Adrenal gland (tissue), 12 donors: ENCODE results near the gene FNDC11. TPM values are rescaled to one million over a fixed set of nuclear protein-coding genes. Genes with fewer than 3 reads are reported as not detected.
"Not testable (repeated sequence)": the region's sequence is repeated elsewhere in the genome, so short reads cannot be mapped to it uniquely, and the experiment has no call there.

Experiments
- DNase-seq, 7 donors: peaks; one replicate each; pipeline ENCODE4 v3.0.0-alpha.2; 2019 to 2020
- H3K27ac ChIP-seq, 5 donors: fragments of 200-600 bp; sonication (generic) in 4 of 5; 1 replicate in 3 of 5; 2 replicates in 2 of 5; pipeline versions ENCODE4 v1.5.1 to v1.8.0; 2016 to 2020; ENCODE audit warnings: mild to moderate bottlenecking in 1 of 5
- H3K27me3 ChIP-seq: fragments of 200-600 bp; 2 replicates; pipeline ENCODE4 v1.8.0; 2021
- H3K36me3 ChIP-seq, 2 donors: fragments of 200-600 bp; replicated peaks in 1 of 2; 1 replicate in 1 of 2; 2 replicates in 1 of 2; pipeline versions ENCODE4 v1.5.1 to v1.8.0; 2018 to 2022
- H3K4me1 ChIP-seq, 2 donors: fragments of 200-600 bp; replicated peaks in 1 of 2; 1 replicate in 1 of 2; 2 replicates in 1 of 2; pipeline versions ENCODE4 v1.5.1 to v1.8.0; 2018 to 2021
- H3K4me3 ChIP-seq, 4 donors: fragments of 200-600 bp; sonication (generic) in 3 of 4; one replicate each; pipeline ENCODE4 v1.5.1; 2016 to 2018
- H3K9me3 ChIP-seq, 3 donors: fragments of 200-600 bp; sonication (generic) in 1 of 3; replicated peaks in 1 of 3; 1 replicate in 2 of 3; 2 replicates in 1 of 3; pipeline versions ENCODE4 v1.5.1 to v1.8.0; 2016 to 2021
- CTCF ChIP-seq, 6 experiments: fragments of 450-650 bp in 4 of 6; fragments of 200-600 bp in 2 of 6; sonication (generic) in 1 of 6; IDR thresholded peaks; 1 replicate in 5 of 6; 2 replicates in 1 of 6; pipeline versions ENCODE4 v1.5.1 to v1.8.0; 2016 to 2021; ENCODE audit warnings: antibody characterized with exemption in 6 of 6, mild to moderate bottlenecking in 2 of 6, moderate library complexity in 1 of 6
- POLR2A ChIP-seq, 2 donors: fragments of 450-650 bp; IDR thresholded peaks; one replicate each; pipeline ENCODE4 v1.6.1; 2017; ENCODE audit warnings: antibody characterized with exemption in 2 of 2, mild to moderate bottlenecking in 2 of 2, moderate library complexity in 1 of 2
- WGBS, 4 donors: extraction: QIAGEN DNeasy Blood & Tissue Kit in 2 of 4; methylation state at CpG; one replicate each; pipeline versions ENCODE4 v1.1.5 to v1.1.7; 2013 to 2017; 5-methylcytosine and 5-hydroxymethylcytosine counted together
- intact Hi-C, 2 donors: fragments of 100-400 bp; cut with DNase I; formaldehyde crosslinking; loops; one replicate each; pipeline versions ENCODE4 v1.14.1 to v1.15.0; 2022 to 2023
- polyA plus RNA-seq, 3 donors: library from polyadenylated mRNA; stranded (reverse); fragments of 200-250 nt in 2 of 3; fragments of 350-450 nt in 1 of 3; fragmentation: Illumina TruSeq in 1 of 3; extraction: RNeasy Lipid Tissue Mini Kit (QIAGEN cat#74804) in 1 of 3; gene quantifications; one replicate each; pipeline ENCODE4 v1.2.3, GENCODE V29; 2013 to 2014
- total RNA-seq, 9 donors: library from RNA; depleted of rRNA in 4 of 9; stranded (reverse); fragments of >200 nt in 4 of 9; fragments of 120-200 nt in 1 of 9; fragmentation: NEBNext Ultra II Directional in 1 of 9; extraction: Animal tissue kit (Norgen Biotek cat#: 25700) in 1 of 9; gene quantifications; one replicate each; pipeline versions ENCODE4 v1.1.0 to v1.2.4, GENCODE V29; 2013 to 2023
- donor health status: healthy with polysubstance abuse.
- donor health status: Bipolar disorder and iron deficiency.
- donor health status: DM: yes; HTN: yes; CAD: no.
- donor health status: DM: no; HTN: no; CAD: no.
- donor health status: DM: no; HTN: no; CAD: no.
- donor health status: DM: yes; HTN: yes; CAD: no.

FNDC11 gene
- total and polyA plus RNA-seq, 12 donors = 0.20 to 0.83 (median 0.43) TPM; not detected in 4

GRCh38 chr20:63507083-63507743 lies 46.7 kb upstream of the FNDC11 start:
- Histone ChIP-seq H3K27me3 (no peaks in the 10 kb centered on the region), H3K9me3 (no peaks in the 10 kb centered on the region), H3K36me3 (no peaks in the 10 kb centered on the region), H3K27ac (no peak overlapping the region), H3K4me1 (no peaks in the 10 kb centered on the region), H3K4me3 (no peak overlapping the region)
- 85 to 90% (median 86%) methylated on average over 22 to 30 of the region's 30 CpGs for WGBS, 4 donors
- TF ChIP-seq CTCF (IDR thresholded peaks at IDR 0.05) (no peak), POLR2A (IDR thresholded peaks at IDR 0.05) (no peak)
- intact Hi-C loops = no loop called here
- DNase-seq = no peak

- Histone ChIP-seq H3K27ac (no peak overlapping the region), H3K4me1 (no peaks in the 10 kb centered on the region), H3K4me3 (no peak overlapping the region), H3K9me3 (no peaks in the 10 kb centered on the region), H3K27me3 (no peaks in the 10 kb centered on the region), H3K36me3 (no peaks in the 10 kb centered on the region)
- no peak for TF ChIP-seq CTCF (IDR thresholded peaks at IDR 0.05)
- TF ChIP-seq POLR2A (IDR thresholded peaks at IDR 0.05) = no peak
- 67 to 75% (median 71%) methylated on average over 28 to 33 of the region's 33 CpGs for whole genome bisulfite sequencing, 4 donors
- DNase-seq = no peak
- intact Hi-C loops = no loop called here
Observed at GRCh38 chr20:63508072-63508768, 45.7 kb upstream of the FNDC11 start.

GRCh38 chr20:63509088-63509564 lies 44.8 kb upstream of the FNDC11 start:
- Histone ChIP-seq H3K9me3 (no peaks in the 10 kb centered on the region), H3K36me3 (no peaks in the 10 kb centered on the region), H3K4me1 (no peaks in the 10 kb centered on the region), H3K27ac (no peak overlapping the region), H3K27me3 (no peaks in the 10 kb centered on the region), H3K4me3 (no peak overlapping the region)
- WGBS, 4 donors = 75 to 83% (median 78%) methylated on average over 9 of the region's 9 CpGs
- intact Hi-C loops = no loop called here
- TF ChIP-seq POLR2A (IDR thresholded peaks at IDR 0.05) = no peak
- no peak for TF ChIP-seq CTCF (IDR thresholded peaks at IDR 0.05)
- no peak for DNase-seq

- Histone ChIP-seq H3K9me3 (no peaks in the 10 kb centered on the region), H3K36me3 (no peaks in the 10 kb centered on the region), H3K27ac (no peak overlapping the region), H3K27me3 (no peaks in the 10 kb centered on the region), H3K4me3 (no peak overlapping the region), H3K4me1 (no peaks in the 10 kb centered on the region)
- DNase-seq = no peak
- TF ChIP-seq POLR2A (IDR thresholded peaks at IDR 0.05) (no peak), CTCF (IDR thresholded peaks at IDR 0.05) (no peak)
- intact Hi-C loops = no loop called here
- 76 to 87% (median 82%) methylated on average over 3 of the region's 3 CpGs for WGBS, 4 donors
Observed at GRCh38 chr20:63513207-63513606, 40.8 kb upstream of the FNDC11 start.

- H3K4me1 ChIP-seq, H3K27ac ChIP-seq, intact Hi-C loops, H3K36me3 ChIP-seq, DNase-seq, H3K4me3 ChIP-seq, H3K9me3 ChIP-seq, H3K27me3 ChIP-seq: not testable (repeated sequence)
- 65 to 73% (median 65%) methylated on average over 6 to 10 of the region's 10 CpGs for WGBS, 4 donors
Observed at GRCh38 chr20:63514520-63514919, 39.4 kb upstream of the FNDC11 start.
